GM19238 (cell line): ENCODE results near the gene CDH26.
"Not testable (repeated sequence)": the region's sequence is repeated elsewhere in the genome, so short reads cannot be mapped to it uniquely, and the experiment has no call there.

Experiments
- DNase-seq: peaks from one replicate; pipeline ENCODE4 v3.0.0; 2011; ENCODE audit warnings: low spot score; ENCODE audit not compliant: insufficient read length

The CDH26 gene

GRCh38 chr20:59940956-59941294 is 17.3 kb upstream of the CDH26 start:
- no peak for DNase-seq

DNA sequence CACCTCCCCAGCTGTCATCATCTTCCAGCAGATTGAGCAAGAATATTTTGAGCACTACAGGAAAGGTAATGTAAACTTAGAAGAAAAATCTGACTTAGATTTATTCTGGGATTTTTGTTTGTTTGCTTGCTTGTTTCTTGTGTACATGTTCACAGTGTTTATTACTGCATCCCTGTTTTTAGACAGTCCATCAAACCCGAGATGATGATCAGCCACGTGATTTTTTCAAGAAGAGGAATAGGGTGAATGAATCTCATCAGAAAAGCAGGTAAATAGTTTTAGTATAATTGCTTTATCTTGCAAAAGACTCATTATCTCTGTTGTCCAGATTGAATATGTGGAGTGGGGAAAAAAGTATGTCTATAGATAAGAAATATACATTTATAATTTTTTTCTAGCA is 16.0 kb upstream of the CDH26 start:
- no peak for DNase-seq

- DNase-seq: no peak
Measured at GRCh38 chr20:59944726-59945125, 13.5 kb upstream of the CDH26 start.

- DNase-seq: no peak
Measured at GRCh38 chr20:59945175-59945574, 13.0 kb upstream of the CDH26 start.

GRCh38 chr20:59945731-59946130 is 12.5 kb upstream of the CDH26 start:
- no peak for DNase-seq

DNA sequence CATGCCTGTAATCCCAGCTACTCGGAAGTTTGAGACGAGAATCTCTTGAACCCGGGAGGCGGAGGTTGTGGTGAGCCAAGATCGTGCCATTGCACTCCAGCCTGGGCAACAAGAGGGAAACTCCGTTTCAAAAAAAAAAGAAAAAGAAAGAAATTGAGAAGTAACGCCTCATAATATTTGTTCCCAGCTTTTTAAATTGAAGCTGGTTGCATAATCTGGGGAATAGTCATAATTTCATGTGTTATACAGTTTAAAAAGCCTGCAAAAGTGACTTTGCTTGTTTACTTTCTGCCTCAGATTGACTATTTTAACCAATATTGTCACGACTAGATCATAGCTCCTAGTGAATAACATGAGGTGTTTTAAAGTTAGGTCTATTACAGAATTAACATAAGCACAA is 10.8 kb upstream of the CDH26 start:
- DNase-seq: no peak

GRCh38 chr20:59948212-59948611 is 10.0 kb upstream of the CDH26 start:
- no peak for DNase-seq

- no peak for DNase-seq
Measured at GRCh38 chr20:59948828-59949720, 9.1 kb upstream of the CDH26 start.

GRCh38 chr20:59949911-59950310 is 8.3 kb upstream of the CDH26 start:
- no peak for DNase-seq

DNA sequence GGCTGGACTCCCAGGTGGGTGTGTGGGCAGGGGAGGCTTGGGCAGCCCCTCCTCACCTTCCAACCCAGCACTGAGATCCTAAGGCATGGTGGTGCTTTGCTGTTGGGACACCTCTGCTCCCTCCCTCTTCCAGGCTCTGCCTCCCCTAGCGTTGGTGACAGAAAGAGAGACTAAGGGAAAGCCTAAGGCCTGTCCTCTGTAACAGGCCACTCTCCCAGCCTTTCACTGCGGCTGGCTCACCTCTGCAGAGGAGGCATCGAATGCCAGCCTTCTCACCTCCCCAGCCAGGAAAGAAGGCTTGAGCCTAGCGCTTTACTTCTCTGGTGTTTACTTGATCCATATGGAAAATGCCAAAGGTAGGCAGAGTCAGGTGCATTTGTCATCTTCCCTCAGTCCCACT is 3.5 kb upstream of the CDH26 start:
- DNase-seq: no peak

- no peak for DNase-seq
Measured at GRCh38 chr20:59955131-59955796, 3.0 kb upstream of the CDH26 start.

- not testable (repeated sequence) for DNase-seq
Measured at GRCh38 chr20:59957568-59957967, 655 bp upstream of the CDH26 start.

- DNase-seq: no peak
Measured at GRCh38 chr20:59958626-59959025, 403 bp downstream of the CDH26 start.

GRCh38 chr20:59961423-59961822 is 3.2 kb downstream of the CDH26 start:
- DNase-seq: no peak

DNA sequence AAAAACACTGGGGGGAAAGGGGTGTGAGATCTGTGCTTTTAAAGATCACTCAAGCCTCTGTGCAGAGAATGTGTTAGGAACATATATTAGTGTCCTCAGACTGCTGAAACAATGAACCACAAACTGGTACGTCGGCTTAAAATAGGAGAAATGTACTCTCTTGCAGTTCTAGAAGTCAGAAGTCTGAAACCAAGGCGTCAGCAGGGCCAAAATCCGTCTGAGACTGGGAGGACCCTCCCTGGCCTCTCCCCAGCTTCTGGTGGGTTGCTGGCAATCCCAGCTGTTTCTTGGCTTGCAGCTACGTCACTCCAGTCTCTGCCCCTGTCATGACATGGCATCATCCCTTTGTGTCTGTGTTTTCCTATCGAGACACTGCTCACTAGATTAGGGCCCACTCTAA is 3.9 kb downstream of the CDH26 start:
- no peak for DNase-seq

- no peak for DNase-seq
Measured at GRCh38 chr20:59966428-59966827, 8.2 kb downstream of the CDH26 start.

GRCh38 chr20:59971428-59971827 is 13.2 kb downstream of the CDH26 start:
- no peak for DNase-seq

DNA sequence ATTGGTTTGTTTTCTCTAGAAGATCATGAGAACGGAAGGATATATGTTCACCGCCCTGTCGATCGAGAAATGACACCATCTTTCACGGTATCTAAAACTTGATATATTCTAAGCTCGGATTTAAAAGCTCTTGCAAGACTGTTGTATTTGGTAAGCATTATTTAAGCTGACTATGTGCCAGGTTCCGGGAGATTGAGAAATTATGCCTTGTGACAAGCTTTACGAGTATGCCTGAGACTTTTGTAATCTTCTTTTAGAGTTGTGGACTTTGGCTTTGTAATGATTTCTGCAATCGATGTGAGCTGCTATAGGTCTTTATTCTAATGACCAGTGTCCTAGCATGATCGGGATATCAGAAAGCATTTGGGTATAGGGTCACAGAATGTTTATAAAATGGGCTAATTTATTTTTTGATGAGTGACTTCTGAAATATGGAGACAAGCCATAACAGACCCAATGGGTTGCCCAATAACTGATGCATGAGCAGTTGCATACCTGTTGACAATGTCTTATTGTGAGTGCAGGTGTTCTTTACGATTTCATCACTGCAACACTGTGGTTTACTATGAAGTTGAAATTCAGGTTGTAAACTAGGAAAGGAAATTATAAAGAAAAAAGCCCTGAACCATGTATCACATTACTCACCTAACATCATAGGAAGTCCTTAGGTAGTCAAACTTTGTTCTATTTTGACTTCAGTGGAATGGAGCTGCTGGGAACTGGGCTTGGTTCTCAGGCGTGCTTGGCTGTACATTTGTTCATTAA is 14.0 kb downstream of the CDH26 start:
- no peak for DNase-seq

DNA sequence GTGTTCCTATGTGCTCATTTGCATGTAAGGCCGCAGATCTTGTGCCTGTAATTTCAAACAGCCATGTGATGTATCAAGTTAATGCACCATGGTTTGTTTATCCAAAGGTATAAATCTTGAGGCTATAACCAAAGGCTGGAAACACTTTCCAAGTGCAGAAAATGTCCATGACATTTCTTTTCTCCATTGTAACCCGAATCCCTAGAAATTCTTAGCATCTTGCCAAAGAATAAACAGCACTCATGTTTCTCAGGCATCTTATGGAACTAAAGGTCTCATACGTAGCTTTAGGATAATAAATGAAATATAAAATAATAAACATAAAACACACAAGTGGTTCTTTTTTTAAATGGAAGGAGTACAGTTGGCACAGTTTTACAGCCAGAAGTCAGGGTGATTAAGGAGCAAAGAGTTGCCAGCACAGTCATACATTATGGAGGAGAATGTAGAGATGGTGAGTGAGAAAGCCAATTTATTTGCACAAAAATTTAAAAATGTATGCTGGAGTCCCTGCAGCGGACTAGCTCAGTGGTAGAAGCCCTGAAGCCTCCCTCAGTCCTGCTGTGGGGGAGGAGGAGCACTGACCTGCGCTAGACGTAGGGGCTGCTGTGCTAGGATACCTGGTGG is 18.0 kb downstream of the CDH26 start:
- DNase-seq: no peak

DNA sequence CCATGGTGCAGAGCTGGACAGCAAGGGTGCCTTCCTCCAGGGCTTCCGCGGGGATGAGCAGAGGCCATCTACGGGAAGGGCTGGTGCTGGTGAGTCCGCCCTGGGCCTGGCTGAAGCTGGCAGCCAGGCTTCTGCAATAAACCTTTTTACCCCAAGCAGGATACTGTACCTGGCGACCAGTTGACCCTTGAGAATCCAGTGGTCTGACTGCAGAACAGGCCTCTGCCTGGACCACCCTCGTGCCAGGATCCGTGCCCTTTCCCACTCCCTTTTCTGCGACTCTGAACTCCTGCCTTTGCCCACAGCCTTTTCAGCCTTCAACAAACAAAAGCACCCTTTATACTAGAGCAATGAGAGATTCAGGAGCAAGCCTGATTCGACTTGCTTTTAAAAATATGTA is 18.9 kb downstream of the CDH26 start:
- DNase-seq: no peak

GRCh38 chr20:59983076-59983475 is 24.9 kb downstream of the CDH26 start:
- DNase-seq: no peak

DNA sequence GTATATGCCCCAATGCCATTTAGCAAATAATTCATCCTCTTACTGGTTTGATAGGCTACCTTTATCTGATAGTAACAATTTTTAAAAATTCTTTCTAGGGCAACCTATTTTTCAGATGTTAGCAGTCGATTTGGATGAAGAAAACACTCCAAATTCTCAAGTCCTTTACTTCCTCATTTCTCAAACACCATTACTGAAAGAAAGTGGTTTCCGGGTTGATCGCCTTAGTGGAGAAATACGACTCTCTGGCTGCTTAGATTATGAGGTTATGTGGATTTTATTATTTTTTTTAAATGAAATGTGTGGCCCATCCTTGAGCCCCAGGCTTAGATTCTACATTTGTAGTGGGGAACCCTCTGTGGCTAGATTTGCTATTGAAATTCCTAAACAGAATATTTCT is 26.3 kb downstream of the CDH26 start:
- DNase-seq: no peak
